Heart left ventricle (tissue), 13 donors: ENCODE measurements around the gene LHFPL4.

ENCODE experiments used
- POLR2A ChIP-seq, 2 donors: fragments of 450-650 bp; IDR thresholded peaks; one replicate each; pipeline ENCODE4 v1.6.1; 2017; ENCODE audit warnings: antibody characterized with exemption in 2 of 2, mild to moderate bottlenecking in 2 of 2, moderate library complexity in 2 of 2
- TF ChIP-seq, protein P1 (sequence below), 12 donors: fragments of 200-600 bp; sonication (generic) in 4 of 12; IDR thresholded peaks; one replicate each; pipeline versions ENCODE4 v1.5.0 to v1.8.0; 2018 to 2022; ENCODE audit warnings: antibody characterized with exemption in 12 of 12, mild to moderate bottlenecking in 5 of 12
- donor health status: ischemic (EF 13 %, LVEDD 7.1; RV severe dilation, severe dysfunction).
- donor health status: DM: no; HTN: yes; CAD: no.
- donor health status: DM: no; HTN: no; CAD: no.
- donor health status: ischemic (EF 25% LVEDD 6.9; RV normal size, moderate dysfunction).
- donor health status: ischemic (EF 25% LVEDD 5.7; RV mildly dilated, moderate dysfunction).
- donor health status: ischemic (EF 35%, LVEDD 5.7; RV mildly dilated, moderate dysfunction).
- donor health status: nonischemic (EF 11% LVEDD 7.7; RV severe dilation, severe dysfunction).
- donor health status: DM: yes; HTN: yes; CAD: no.
- donor health status: PGD.
- donor health status: ischemic (EF 29% LVEDD 5.4; RV normal size, mild dysfunction).
- donor health status: nonischemic (EF 23%, LVEDD 6.1; RV moderate dilation, normal function).

DNA sequence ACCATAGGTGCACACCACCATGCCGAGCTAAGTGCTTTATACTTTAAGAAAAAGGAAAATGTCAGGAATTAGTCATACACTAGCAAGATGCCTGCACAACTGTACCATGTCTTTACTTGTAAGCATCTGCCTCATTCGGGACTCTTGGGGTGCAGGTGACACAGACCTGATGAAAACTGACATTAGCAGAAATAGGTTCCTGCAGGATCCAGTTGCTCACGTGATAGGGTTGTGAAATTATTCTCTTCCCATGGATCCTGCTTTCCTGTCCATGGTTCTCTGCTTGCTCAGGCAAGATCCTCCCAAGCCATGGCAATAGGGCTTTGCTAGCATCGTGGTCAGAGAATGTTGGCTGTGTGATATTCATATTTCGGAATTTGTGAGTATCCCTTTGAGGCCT, 10.2 kb upstream of the LHFPL4 start:
- no peak for TF ChIP-seq POLR2A (IDR thresholded peaks at IDR 0.05)
- TF ChIP-seq, protein P1, sequence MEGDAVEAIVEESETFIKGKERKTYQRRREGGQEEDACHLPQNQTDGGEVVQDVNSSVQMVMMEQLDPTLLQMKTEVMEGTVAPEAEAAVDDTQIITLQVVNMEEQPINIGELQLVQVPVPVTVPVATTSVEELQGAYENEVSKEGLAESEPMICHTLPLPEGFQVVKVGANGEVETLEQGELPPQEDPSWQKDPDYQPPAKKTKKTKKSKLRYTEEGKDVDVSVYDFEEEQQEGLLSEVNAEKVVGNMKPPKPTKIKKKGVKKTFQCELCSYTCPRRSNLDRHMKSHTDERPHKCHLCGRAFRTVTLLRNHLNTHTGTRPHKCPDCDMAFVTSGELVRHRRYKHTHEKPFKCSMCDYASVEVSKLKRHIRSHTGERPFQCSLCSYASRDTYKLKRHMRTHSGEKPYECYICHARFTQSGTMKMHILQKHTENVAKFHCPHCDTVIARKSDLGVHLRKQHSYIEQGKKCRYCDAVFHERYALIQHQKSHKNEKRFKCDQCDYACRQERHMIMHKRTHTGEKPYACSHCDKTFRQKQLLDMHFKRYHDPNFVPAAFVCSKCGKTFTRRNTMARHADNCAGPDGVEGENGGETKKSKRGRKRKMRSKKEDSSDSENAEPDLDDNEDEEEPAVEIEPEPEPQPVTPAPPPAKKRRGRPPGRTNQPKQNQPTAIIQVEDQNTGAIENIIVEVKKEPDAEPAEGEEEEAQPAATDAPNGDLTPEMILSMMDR (IDR thresholded peaks at IDR 0.05): no peak
